ENCODE data around the gene TIMM22.
"Not testable (repeated sequence)": the region's sequence is repeated elsewhere in the genome, so short reads cannot be mapped to it uniquely, and the experiment has no call there.

Gene TIMM22

DNA sequence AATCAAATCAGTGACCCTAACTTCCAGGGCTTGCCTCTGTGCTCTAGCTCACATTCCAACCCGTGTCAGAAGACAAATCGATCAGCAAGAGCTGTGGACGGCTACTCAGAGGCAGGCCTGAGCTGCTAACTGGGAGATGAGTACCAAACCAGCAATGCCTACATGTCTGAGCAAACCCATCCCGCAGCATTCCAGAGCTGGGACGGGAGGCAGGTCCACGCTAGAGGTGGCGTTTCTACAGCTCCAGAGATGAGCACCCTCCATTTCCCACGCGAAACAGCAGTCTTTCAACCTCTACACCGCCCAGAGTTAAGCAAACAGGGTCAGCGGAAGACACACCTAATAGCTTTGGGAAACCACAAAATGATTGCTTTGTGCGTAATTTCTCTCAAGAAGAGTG is 23.9 kb upstream of the TIMM22 start:
- DNase-seq (ENCODE audit: low spot score) = no peak

DNA sequence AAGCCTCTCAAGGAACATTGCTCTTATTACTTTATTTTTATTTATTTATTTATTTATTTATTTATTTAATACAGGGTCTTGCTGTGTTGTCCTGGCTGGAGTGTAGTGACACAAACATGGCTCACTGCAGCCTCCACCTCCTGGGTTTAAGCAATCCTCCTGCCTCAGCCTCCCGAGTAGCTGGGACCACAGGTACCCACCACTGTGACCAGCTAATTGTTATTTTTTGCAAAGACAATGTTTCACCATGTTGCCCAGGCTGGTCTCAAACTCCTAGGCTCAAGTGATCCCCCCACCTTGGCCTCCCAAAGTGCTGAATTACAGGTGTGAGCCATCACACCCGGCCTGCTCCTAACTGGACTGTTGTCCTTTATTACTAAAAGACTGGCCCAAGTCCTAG is 22.2 kb upstream of the TIMM22 start:
- DNase-seq (ENCODE audit: low spot score) = not testable (repeated sequence)

DNA sequence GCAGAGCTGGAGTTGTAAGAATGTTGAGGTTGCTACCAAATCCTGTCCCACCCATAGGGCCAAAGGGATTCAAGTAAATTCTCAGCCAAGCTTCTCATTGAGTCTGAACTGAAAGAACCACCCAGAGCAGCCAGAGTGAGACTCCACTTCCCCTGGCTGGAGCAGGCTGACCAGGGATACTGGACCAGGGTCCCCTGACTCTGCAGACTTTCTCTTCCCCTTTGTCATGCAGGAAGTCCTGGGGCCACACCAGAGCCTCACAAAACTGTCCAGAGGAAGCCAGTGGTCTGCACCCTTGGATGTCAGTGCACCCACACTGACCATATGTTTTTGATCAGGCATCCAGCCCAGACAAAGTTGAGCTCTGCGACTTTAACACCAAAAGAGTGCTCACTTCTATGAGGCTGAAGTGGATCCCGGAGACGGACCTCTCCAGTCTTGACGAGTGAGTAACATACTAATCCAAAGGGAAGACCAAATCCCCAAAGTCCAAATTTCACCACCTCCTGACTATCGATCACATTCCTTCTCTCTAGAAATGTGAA is 21.5 kb upstream of the TIMM22 start:
- DNase-seq (ENCODE audit: low spot score) = no peak

DNA sequence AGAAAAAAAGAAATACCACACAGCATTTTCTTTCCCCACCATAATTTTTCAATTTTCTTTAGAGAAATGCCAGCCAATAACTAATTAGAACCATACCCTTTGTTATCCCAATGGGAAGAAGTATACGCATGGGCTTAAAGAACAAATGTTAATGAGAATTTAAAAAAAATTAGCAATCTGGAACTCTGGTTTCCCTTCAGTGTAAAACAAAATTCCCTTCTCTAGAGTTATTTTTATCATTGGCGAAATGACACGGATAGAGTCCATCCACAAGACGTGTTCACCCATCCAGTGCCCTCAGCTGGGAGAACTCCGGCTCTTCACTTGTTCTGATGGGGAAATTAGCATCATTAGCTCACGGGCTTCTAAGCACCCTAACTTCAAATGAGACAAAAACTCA is 20.6 kb upstream of the TIMM22 start:
- no peak for DNase-seq (ENCODE audit: low spot score)

DNA sequence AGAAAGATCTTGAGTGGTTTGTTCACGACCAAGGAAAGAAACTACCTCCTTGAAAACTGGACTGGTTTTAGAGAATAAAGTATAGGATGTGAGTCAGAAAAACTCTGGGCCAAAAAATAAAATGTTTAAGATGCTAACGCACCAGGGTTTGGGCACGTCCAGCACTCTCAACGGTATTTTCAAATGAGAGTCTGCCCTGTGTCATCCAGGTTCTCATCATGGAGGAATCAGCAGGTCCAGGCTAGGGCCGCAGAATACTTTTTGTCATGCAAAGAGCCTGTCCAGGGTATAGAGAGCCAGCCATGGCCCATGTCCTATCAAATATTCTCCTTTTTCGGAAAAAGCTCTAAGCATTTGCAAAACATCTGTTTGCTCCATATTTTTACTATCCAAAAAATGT is 19.8 kb upstream of the TIMM22 start:
- no peak for DNase-seq (ENCODE audit: low spot score)

DNA sequence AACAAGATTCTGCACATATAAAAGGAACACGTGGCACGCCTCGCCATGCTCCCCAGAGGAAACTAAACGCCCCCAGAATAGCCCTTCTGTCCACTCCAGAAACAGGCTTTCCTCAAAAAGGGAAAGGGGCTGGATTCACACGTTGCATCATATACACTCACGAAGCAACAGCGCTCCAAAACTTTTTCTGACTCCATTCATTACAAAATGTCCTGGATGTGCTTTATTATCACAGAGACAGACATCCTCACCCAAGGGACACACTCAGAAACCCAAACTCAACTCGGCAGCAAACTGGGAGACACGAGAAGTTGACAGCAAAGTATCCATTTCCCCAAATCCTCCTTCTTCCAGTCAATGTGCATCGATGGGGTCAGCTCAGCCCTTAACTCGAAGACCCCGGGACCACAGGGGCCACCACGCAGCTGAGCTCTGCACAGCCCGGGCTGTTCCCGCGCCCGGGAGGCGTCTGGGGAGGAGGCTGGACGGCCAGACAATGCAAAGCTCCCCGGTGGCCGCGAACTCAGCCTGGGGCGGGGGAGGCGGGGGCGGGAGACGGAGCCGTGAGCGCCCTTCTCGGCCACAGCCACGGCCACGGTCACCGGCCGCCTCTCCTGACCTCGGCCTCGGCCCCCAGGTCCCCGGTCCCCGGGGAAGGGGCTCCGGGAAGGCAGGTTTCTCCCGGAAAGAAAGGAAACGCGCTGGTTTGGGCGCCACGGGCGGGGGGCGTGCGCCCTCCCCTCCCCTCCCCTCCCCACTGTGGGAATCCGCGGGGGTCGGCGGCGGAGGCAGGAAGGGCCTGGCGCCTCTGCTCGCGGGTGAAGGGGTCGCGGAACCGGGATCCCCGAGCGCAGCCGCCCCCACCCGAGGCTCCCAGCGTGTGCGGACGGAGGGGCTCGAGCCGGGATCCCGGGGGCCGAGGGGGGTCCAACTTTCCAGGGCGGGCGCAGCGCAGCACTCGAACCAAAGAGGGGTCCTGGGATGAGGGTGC is 18.5 kb upstream of the TIMM22 start:
- DNase-seq (ENCODE audit: low spot score) = no peak

DNA sequence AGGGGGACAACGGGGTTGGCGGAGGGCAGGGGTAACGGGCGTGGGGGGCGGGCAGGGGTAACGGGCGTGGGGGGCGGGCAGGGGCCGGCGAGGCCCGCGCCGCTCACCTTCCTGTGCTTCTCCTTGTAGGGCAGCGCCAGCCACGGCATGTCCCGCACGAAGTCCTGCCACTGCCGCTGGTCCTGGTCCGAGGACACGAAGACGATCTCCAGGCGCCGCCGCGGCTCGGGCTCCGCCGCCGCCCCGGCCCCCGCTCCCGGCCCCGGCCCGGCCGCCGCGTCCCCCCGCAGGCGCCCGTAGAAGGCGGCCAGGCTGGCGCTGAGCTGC is 17.8 kb upstream of the TIMM22 start:
- DNase-seq (ENCODE audit: low spot score) = no peak

DNA sequence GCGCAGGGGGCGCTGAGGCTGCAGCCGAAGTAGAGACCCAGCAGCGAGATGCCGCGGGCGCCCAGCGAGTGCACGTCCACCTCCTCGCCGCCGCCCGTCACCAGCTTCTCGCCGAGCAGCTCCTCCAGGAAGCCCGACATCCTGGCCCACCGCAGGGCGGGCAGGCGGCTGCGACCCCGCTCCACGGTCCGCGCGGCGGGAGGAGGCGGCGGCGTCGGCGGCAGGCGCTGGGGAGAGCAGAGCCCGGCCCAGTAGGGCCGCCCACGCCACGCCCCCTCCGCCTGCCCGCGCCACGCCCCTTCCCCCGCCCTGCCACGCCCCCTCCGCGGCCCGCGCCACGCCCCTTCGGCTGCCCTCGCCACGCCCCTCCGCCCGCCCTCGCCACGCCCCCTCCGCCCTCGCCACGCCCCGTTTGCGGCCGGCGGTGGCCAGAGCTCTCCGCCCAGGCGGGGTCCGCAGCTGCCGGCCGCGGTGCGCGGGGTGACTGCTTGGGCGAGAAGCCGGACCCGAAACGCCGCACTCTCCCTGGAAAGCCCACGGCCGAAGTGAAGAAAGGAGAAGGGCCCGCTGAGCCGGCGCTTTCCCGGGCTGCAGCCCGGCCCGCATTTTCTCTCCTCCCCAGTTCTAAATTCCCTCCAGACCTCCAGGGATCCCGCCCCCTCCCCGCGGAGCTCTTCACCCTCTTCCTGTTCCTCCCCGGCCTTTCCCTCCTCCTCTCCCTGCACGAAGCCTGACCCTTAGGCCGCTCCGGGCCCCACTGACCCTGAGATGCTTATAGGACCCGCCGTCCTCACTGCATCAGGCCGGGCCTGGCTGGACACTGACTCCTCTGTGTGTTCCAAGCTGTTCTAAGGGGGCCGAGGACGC is 17.2 kb upstream of the TIMM22 start, which contains the start of gene NXN:
Gene NXN (minus strand): TSS at position 238 of the 867 bp plus-strand sequence.
- DNase-seq (ENCODE audit: low spot score) = peak; percentile 81

DNA sequence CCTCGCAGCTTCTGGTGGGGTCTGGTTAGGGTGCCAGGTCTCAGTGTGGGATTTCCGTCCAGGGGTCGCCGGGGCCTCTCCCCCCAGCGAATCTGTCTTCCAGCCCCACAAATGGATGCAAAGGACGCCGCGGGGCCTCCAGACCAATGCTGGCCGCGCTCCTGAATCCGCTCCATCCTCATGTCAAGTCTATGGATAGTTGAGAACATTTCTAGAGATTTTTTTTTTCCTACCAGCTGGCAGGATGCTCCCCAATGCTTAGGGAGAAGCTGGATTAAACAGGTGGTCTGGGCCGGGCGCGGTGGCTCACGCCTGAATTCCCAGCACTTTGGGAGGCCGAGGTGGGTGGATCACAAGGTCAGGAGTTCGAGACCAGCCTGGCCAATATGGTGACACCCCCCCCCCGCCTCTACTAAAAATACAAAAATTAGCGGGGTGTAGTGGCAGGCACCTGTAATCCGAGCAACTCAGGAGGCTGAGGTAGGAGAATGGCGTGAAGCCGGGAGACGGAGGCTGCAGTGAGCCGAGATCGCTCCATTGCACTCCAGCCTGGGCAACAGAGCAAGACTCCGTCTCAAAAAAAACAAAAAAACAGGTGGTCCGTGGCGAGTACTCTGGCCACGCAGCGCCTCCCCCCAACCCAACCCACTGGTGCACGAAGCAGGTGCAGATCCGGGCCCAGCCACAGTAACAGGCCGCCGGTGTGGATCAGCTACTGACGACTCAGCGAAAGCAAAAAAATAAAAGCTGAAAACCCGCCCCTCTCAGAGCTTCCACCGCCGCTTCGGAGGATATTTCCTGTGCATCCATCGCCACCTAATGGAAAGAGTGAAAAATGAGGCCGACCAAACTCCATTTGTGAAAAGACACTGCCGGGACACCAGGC is 16.3 kb upstream of the TIMM22 start:
- peak; percentile 74 for DNase-seq (ENCODE audit: low spot score)

DNA sequence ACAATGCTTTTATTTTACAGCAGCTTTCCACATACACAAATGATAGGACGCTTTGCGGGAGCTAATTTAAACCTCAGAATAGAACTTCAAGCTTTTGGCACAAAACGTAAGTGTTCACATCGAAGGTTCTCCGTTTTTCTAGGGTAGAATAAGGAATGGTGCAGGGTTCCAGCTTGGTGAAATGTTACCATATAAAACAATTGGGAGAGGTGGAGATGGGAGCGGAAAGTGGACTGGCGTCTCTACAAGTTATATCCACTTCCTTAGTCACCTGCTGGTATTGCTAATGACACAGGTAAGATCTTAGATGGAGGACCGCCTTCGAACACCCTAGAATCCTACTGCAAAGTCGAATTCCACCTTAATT is 15.7 kb upstream of the TIMM22 start:
- DNase-seq (ENCODE audit: low spot score) = no peak

DNA sequence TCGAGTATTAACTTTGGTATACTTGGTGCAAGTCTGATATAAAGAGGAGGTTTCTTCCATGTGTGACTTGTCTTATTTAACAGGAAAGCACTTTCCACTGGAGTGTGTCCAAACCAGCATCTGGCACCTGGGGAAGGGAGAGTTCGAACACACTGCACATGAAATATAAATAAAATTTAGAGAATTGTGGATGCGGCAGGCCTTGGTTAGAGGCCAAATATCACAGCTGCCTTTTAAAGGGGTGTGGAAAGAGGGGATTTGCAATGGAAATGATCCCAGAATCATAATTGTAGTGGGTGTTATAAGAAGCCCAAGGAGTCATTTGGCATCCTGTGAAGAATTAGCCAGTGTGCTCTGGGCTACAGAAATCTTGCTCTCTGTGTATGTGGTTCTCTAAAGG is 13.0 kb upstream of the TIMM22 start:
- DNase-seq (ENCODE audit: low spot score) = no peak

DNA sequence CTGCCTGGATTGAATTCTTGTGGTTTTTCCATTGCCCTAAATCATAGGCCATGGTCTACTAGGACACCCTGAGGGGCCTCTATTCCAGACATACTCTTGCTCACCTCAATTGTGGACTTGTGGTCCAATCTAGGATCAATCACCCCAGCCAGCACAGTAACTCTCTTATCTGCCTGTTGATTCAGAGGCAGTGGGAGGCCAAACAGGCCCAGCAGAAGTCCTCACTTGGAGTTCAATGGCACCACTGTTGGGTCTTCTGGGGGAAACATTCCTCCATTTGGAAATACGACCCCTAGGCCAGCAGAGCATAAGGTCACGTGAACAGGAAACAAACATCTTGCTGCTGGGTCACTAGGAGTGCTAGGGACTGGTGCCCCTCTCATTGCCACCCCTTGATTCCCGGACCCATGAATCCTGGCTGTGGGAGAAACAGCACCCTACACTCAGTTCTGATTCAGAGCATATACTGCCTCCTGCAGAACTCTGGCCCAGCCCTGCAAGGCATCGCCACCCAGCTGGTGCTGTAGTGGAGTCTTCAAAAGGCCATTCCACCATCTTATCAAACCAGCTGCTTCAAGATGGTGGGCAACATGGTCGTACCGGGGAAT is 10.5 kb upstream of the TIMM22 start:
- DNase-seq (ENCODE audit: low spot score) = no peak

DNA sequence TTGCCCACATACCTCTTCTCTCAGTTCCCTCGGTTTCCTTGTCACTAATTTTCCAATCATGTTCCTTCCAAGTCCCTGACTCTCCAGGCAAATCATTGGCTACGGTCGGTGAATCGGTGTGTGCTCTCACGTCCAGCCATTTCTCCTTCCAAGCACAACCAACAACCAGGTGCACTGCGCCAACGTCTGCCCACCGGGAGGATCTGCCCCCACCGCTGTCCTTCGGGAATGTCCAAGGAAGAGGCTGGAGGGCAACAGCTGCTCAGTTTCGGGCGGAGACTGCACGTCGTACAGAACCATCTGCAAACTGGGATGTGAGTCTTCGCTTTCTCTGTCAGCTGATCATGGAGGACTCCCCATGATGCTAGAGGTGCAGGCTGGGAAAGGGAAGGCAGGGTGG is 9.0 kb upstream of the TIMM22 start:
- no peak for DNase-seq (ENCODE audit: low spot score)

DNA sequence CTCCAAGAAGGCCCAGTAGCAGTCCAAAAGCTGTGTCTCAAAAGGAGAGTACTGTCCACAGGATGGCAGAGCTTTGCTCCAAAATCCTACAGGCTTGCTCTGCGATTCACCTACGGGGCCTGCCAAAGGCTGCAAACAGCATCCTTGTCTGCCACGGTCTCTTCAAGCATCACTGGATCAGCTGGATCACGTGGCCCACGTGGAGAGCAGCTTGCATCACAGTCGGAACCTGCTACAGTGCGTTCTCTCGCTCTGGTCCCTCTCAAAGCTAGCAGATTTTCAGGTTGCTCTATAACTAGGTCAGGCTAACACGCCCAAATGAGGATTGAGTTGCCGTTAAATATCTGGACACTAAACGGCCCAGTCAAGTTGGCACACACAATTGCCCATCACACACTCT is 8.4 kb upstream of the TIMM22 start:
- no peak for DNase-seq (ENCODE audit: low spot score)

DNA sequence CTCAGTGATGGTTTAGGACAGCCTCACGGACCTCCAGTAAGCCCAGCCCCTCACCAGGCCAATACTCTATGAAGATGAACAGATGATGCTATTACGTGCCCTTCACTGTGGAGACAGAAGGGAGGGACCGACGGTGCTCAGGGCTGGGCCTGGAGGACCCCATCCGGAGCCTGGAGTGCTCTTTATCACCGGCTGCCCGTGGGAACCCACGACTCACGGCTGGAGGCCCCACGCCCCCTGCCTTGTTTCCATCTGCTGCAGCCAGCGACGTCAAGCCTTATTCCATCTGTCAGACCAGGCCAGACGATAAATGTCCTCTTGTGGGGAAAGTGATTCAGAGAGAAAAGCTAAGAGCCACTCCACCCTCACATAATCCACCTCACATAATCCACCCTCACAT is 4.0 kb upstream of the TIMM22 start:
- no peak for DNase-seq (ENCODE audit: low spot score)

DNA sequence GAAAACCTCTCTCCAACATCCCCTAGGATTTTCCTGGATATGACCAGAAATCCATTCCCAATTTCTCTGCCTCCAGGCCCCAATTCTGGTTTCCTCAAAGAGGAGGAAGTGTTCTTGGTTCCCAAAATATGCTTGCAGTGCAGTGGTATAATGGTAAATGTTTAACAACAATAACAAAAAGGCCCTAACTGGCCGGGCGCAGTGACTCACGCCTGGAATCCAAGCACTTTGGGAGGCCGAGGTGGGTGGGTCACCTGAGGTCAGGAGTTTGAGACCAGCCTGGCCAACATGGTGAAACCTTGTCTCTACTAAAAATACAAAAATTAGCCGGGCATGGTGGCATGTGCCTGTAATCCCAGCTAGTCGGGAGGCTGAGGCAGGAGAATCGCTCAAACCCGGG is 1.6 kb upstream of the TIMM22 start:
- not testable (repeated sequence) for DNase-seq (ENCODE audit: low spot score)

DNA sequence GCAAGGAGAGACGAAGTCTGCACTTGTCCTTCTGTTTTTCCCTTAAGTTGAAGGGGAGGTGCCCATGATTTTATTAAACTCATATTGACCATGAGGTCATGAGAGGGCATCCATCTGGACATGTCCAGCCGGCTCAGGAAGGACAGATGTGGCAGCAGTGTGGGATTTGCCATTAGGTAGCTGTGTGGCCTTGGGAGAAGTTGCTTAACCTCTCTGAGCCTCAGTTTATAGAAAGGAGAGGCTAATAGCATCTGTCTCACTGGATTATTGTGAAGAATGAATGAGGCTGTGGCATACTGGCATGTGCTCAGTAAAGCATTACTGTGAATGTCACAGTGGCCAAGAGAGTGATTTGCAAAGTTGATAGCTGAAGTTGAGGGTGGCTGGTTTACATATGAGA is 1.2 kb downstream of the TIMM22 start:
- no peak for DNase-seq (ENCODE audit: low spot score)

DNA sequence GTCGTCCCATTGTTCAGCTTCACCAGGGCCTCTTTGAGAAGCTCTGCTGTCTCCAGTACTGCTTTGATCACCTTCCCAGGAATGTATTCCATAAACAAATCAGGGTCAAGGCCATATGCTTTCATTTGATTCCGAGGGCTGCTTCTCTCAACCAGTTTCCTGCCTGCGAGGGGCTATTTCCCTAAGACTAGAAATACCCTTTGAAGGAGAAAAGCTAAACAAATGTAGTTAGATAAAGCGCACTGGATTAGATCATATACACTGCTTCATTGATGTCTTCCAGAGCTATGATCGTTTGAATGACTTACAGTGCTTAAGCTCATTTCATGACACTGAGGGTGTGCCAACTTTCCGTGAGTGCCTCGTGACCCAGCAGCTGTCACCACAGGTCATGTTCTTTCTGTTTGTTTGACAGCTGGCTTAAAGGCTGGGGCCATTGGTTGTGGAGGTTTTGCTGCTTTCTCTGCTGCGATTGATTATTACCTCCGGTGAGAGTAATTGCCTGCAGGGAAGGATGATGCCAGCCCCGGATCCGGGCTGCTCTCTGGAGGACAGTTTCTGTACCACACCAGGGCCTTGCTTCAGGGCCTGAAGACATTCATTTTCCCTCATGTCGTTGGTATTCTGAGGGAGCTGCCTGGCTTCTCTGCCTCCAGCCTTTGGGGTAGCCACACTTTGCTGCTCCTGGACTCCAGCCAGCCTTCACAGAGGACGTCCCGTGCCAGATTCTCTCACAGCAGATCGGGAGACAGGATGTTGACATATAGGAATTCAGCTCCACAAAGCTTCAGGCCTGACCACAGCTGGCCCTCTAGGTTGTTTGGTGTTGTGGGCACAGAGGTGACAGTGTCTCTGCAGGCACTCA is 3.9 kb downstream of the TIMM22 start:
- DNase-seq (ENCODE audit: low spot score) = no peak

DNA sequence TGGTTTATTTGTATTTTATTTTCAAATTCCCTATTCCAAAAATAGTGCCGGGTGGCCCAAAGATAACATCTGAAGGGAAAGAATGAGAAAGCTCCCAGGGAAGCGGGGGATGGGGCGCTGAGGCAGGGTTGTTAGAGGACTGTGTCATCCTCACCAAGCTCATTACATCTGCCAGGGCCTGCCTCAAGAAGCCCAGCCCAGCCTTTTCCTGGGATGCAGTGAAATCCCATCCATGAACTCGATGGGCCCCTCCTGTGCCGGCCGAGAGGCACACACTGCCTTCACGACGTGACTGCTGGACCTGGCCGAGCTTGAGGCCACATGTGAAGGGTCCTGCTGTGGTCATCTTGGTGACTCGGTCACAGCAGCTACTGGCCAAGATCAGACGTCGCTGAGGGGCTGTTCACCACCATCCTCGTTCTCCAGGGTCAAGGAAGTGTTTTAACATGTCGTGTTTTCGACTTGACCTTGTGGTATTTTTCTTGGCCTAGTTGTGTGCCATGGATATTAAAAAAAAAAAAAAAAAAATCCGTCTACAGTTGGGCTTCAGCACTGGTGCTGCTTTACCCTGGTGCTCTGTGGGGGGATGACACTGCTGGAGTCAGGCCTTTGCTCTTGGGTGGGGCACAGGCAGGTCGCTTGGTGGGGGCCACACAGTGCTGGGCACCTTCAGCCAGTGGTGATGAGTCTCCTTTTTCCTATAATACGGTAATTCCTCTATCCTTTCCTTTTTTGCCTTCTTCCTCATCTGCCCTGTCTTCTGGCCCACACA is 4.9 kb downstream of the TIMM22 start:
- DNase-seq (ENCODE audit: low spot score) = no peak

DNA sequence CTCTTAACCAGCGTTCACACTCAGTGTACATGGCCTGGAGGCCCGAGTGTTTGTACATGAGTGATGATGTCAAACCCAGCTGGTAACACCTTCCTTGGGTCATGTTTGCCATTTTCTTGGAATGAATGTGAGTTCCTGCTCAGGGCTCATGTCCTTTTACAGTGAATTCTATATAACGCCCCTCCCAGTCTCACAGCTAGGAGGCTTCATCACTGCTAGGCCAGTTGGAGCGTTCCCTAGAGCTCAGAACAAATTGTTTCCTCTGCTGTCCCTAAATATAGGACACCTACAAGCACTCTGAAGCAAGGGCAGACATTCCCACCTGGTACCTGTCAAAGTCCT is 5.5 kb downstream of the TIMM22 start:
- DNase-seq (ENCODE audit: low spot score) = no peak

Measured in hematopoietic multipotent progenitor cell treated with erythropoietin and hydrocortisone succinate and interleukin-3 and kit ligand, for 17 days (in vitro differentiated cells).